HG03469 (cell line): ENCODE measurements around the gene KCNMB1.
A peak's percentile ranks its signal among the peaks of the same experiment; 100 is the strongest.

Experiments used
- ATAC-seq: cut with Tn5 transposase; IDR thresholded peaks from one replicate; pipeline ENCODE4 v1.9.1; 2021; ENCODE audit warnings: mild to moderate bottlenecking, moderate library complexity, moderate number of reproducible peaks; ENCODE audit not compliant: unreplicated experiment

Gene KCNMB1

GRCh38 chr5:170345971-170346370, 43.2 kb downstream of the KCNMB1 start:
- no peak for ATAC-seq

GRCh38 chr5:170343177-170343576, 46.0 kb downstream of the KCNMB1 start:
- ATAC-seq: no peak

- no peak for ATAC-seq
These were observed 46.9 kb downstream of the KCNMB1 start for GRCh38 chr5:170342153-170342725.

GRCh38 chr5:170341545-170341944, 47.6 kb downstream of the KCNMB1 start:
- ATAC-seq: no peak

GRCh38 chr5:170339780-170340167, 49.4 kb downstream of the KCNMB1 start:
- ATAC-seq: no peak

GRCh38 chr5:170338933-170339779, 50.0 kb downstream of the KCNMB1 start:
- ATAC-seq: peak; percentile 61

- no peak for ATAC-seq
These were observed 50.9 kb downstream of the KCNMB1 start for GRCh38 chr5:170338291-170338690.

- no peak for ATAC-seq
These were observed 52.0 kb downstream of the KCNMB1 start for GRCh38 chr5:170337045-170337733.

GRCh38 chr5:170336065-170336464, 53.1 kb downstream of the KCNMB1 start:
- no peak for ATAC-seq

- ATAC-seq: no peak
These were observed 54.5 kb downstream of the KCNMB1 start for GRCh38 chr5:170334626-170335025.

- ATAC-seq: peak; percentile 33
These were observed 55.8 kb downstream of the KCNMB1 start for GRCh38 chr5:170333161-170333910.

- no peak for ATAC-seq
These were observed 57.1 kb downstream of the KCNMB1 start for GRCh38 chr5:170332058-170332457.

GRCh38 chr5:170330568-170331054, 58.6 kb downstream of the KCNMB1 start:
- no peak for ATAC-seq

GRCh38 chr5:170329524-170329923, 59.6 kb downstream of the KCNMB1 start:
- ATAC-seq: no peak

- no peak for ATAC-seq
These were observed 61.3 kb downstream of the KCNMB1 start for GRCh38 chr5:170327829-170328228.

GRCh38 chr5:170327168-170327567, 62.0 kb downstream of the KCNMB1 start:
- ATAC-seq: peak; percentile 46
